ENCODE measurements around the gene HYKK. TPM values are rescaled to one million over a fixed set of nuclear protein-coding genes. Genes with fewer than 3 reads are reported as not detected.
"Not testable (repeated sequence)": the region's sequence is repeated elsewhere in the genome, so short reads cannot be mapped to it uniquely, and the experiment has no call there.

Gene HYKK, protein sequence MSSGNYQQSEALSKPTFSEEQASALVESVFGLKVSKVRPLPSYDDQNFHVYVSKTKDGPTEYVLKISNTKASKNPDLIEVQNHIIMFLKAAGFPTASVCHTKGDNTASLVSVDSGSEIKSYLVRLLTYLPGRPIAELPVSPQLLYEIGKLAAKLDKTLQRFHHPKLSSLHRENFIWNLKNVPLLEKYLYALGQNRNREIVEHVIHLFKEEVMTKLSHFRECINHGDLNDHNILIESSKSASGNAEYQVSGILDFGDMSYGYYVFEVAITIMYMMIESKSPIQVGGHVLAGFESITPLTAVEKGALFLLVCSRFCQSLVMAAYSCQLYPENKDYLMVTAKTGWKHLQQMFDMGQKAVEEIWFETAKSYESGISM
- 1 to 10 TPM in 10 of 12 donors, not detected in 2; 1.2 to 3.7 (median 2.1) TPM for polyA plus RNA-seq (ENCODE audit: insufficient read length in 12 of 12)
- long read RNA-seq, donor 1, partial matches to known transcripts = 0 of 2 reads
- long read RNA-seq, donor 1, other reads (novel, unspliced or antisense) = 0 of 2 reads
- long read RNA-seq, donor 2, partial matches to known transcripts = 0 of 2 reads
- long read RNA-seq, donor 2, other reads (novel, unspliced or antisense) = 0 of 2 reads
- long read RNA-seq, donor 3 = 0 reads
- long read RNA-seq, donor 4 = 0 reads
- long read RNA-seq, donor 5 = 0 reads
- long read RNA-seq, donor 6 = 0 reads
- long read RNA-seq, donor 7 = 0 reads
- long read RNA-seq, donor 8 = 0 reads
- long read RNA-seq, donor 9 = 0 reads
- long read RNA-seq, donor 10, partial matches to known transcripts = 0 of 1 reads
- long read RNA-seq, donor 10, other reads (novel, unspliced or antisense) = 0 of 1 reads
- long read RNA-seq, donor 11, partial matches to known transcripts = 0 of 1 reads
- long read RNA-seq, donor 11, other reads (novel, unspliced or antisense) = 0 of 1 reads

GRCh38 chr15:78506971-78507830, at the start of gene HYKK:
Gene HYKK, plus strand, starts transcription at chr15:78507577. Its CDS starts 5,512 bp downstream, at chr15:78513089.
- peak; percentile 95 for DNase-seq

DNA sequence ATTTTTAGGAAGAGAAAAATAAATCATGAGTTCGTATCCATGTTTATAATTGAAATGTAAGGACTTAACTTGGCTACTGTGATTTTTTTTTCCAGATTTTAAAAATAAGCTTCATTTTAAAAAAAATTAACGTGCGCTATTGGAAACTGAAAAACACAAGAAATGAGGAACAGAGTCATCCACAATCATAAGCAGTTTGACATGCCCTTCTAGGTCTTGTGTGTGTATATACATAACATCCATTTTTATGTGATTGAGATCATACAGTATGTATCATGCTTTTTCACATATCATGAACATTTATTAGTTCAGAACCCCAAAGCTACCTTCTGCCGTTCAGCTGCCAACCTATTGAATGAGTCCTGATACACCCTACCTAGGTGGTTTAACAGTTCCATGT, 46.6 kb upstream of the HYKK start:
- no peak for DNase-seq

GRCh38 chr15:78461171-78461888, 46.0 kb upstream of the HYKK start:
- DNase-seq = no peak

DNA sequence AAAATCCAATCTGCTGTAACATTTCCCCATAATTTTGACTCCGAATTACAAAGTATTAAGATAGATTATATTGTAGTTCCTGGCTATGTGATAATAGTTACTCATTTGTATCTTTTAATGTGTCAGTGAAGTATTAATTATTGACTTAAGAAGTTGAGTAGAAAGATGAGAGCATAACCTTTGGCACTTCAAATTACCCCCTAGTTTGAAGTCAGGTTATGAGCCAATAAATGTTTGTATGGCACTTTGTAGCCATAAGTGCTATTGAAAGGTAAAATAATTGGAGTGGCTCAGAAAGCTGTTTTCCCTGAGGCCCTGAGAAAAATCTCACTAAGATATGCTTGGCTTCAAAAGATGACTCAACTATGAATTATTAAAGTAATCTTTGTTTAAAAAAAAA, 38.3 kb upstream of the HYKK start:
- DNase-seq = no peak

GRCh38 chr15:78477295-78477694, 30.1 kb upstream of the HYKK start:
- no peak for DNase-seq

DNA sequence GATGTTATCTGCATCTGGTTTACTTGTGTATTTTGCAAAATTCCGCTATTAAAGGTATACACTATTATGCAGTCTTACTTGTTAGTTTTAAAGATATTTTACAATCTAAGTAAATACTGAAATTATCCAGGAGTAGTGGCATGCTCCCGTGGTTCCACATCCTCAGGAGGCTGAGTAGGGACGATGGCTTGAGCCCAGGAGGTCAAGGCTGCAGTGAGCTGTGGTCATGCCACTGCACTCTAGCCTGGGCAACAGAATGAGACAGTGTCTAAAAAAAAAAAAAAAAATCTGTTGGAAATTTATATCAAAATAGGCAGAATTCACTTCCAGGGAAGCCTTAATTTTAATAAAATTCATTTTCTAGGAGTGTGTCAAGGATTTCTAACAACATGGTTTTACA, 27.7 kb upstream of the HYKK start:
- no peak for DNase-seq

DNA sequence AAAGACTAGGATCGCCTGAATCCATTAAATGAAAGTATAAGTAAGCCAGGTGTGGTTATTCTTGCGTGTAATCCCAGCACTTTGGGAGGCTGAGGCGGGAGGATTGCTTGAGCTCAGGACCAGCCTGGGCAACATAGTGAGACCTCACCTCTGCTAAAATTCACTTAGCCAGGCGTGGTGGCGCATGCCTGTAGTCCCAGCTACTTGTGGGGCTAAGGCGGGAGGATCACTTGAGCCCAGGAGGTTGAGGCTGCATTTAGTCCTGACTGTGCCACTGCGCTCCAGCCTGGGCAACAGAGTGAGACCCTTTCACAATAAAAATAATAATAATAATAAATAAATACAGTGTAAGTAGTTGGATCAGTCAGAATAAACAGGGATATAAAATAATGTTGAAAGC, 25.5 kb upstream of the HYKK start:
- no peak for DNase-seq

GRCh38 chr15:78492872-78493271, 14.5 kb upstream of the HYKK start:
- DNase-seq = no peak

- no peak for DNase-seq
Observed at GRCh38 chr15:78501857-78502256, 5.5 kb upstream of the HYKK start.

GRCh38 chr15:78502641-78503040, 4.7 kb upstream of the HYKK start:
- DNase-seq = no peak

- no peak for DNase-seq
Observed at GRCh38 chr15:78507831-78508160, 419 bp downstream of the HYKK start.

DNA sequence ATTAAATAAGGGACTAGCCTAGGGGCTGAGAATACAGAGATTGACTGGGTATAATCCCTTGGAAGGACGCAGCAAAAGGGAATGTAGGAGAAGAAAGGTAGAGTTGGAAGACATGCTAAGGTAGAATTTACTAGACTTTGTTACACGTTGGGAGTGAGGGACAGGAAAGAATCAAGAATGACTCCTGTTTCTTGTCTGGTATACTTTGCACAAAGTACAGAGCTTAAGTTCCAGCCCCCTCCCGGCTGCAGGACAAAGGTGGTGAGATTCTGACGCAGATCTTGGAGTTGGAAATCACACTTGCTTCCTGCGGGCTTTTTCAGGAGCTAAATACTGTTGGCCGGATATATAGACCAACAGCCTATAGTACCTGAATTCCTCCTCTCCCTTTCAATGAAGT, 895 bp downstream of the HYKK start:
- DNase-seq = no peak

GRCh38 chr15:78509726-78510312, 2.4 kb downstream of the HYKK start:
- DNase-seq = no peak

DNA sequence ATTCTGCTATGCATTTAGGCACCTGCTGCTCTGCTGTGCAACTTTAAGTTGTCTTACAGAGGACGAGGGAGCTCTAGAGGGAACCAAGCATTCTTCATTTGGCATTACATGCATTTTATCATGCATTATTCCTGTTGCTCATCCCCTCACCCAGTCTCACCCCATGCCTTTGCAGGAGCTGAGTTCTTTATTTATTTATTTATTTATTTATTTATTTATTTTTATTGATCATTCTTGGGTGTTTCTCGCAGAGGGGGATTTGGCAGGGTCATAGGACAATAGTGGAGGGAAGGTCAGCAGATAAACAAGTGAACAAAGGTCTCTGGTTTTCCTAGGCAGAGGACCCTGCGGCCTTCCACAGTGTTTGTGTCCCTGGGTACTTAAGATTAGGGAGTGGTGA, 12.7 kb downstream of the HYKK start:
- DNase-seq = not testable (repeated sequence)

DNA sequence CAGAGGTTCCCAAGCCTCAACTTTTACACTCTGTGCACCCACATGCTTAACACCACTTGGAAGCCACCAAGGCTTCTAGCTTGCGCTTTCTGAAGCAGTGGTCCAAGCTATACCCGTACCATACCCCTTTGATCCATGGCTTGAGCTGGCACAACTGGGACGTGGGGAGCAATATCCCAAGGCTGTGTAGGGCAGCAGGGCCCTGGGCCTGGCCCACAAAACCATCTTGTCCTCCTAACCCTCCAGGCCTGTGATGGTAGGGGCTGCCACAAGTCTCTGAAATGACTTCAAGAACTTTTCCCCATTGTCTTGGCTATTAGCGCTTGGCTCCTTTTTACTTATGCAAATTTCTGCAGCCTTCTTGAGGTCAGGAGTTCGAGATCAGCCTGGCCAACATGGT, 16.9 kb downstream of the HYKK start:
- DNase-seq = no peak

DNA sequence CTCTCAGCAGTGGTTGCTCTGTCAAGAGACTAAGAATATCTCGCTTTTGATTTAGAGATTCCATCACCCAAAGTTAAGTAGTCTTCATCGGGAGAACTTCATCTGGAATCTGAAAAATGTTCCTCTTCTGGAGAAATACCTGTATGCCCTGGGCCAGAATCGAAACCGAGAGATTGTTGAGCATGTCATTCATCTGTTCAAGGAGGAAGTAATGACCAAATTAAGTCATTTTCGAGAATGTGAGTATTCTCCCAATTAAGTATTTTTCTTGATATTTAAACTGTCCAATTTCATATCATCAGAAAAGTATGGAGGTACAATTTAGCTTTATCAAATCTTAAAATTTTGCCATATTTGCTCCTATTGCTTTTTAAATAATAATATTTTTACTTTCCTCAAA, 19.9 kb downstream of the HYKK start:
- DNase-seq = no peak

DNA sequence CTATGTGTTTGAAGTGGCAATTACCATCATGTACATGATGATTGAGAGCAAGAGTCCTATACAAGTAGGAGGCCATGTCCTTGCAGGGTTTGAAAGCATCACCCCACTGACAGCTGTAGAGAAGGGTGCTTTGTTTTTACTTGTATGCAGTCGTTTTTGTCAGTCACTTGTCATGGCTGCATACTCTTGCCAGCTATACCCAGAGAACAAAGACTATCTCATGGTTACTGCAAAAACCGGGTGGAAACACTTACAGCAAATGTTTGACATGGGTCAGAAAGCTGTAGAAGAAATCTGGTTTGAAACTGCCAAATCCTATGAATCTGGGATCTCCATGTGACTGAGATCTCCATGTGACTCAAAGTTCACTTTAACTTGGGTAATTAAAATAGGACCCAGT, 26.0 kb downstream of the HYKK start:
- no peak for DNase-seq

- no peak for DNase-seq
Observed at GRCh38 chr15:78536134-78536533, 28.8 kb downstream of the HYKK start.

DNA sequence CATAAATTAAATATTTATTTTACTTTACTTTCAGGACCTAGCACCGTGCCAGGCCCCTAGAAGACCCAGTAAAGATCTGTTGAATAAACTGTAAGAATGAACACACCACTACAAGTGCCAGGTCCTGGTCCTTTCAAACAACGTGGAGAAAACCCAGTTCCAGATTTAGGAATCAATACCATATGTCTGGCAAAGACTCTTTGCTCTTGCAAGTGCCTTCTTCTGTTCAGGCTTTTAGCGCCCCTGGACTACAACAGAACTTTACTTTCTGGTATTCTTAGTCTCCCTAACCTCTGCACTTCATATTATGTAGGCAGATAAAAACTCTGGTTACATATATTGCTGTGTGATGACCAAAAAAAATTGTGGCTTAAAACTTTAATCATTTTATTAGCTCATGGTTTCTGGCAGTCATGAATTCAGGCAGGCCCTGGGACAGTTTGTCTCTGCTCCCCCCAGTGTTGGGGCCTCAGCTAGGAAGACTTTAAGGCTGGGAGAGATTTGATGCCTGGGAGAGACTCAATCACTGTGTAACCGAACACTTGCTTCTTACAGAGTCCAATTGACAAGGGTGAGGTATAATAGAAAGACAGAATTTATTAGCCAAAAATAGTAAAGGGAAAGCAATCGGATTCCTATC, 30.0 kb downstream of the HYKK start:
- DNase-seq = peak; percentile 55

DNA sequence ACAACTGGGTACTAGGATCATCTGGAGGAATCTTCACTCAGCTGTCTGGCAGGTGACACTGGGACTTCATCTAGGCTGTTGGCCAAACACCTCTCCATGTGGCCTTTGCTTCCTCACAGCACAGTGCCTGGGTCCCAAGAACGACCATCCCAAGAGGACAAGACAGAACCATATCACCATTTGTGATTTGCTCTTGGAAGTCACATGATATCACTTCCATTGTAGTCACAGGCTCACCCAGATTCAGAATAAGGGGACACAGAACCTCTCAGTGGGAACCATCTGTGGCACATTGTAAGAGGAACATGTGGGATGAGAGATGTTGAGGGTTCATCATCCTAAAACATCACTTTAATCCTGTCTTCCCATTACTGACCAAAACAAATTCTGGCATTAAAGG, 31.0 kb downstream of the HYKK start:
- DNase-seq = no peak

All from muscle of arm (tissue), 14 donors.